KOPT-K1 (cell line): ENCODE measurements around the gene MVD.
"Not testable (repeated sequence)": the region's sequence is repeated elsewhere in the genome, so short reads cannot be mapped to it uniquely, and the experiment has no call there.

Experiments used
- H3K27ac ChIP-seq: fragments of 200-600 bp; sonication (generic); 2 replicates; pipeline ENCODE4 v1.5.1; 2016; ENCODE audit warnings: antibody characterized with exemption, mild to moderate bottlenecking, low read depth, low read length; ENCODE audit not compliant: poor library complexity, severe bottlenecking
- H3K36me3 ChIP-seq: fragments of 200-600 bp; sonication (generic); 2 replicates; pipeline ENCODE4 v1.5.1; 2017; ENCODE audit warnings: antibody characterized with exemption, mild to moderate bottlenecking, low read length, moderate library complexity; ENCODE audit not compliant: insufficient read depth
- H3K9me3 ChIP-seq: fragments of 200-600 bp; sonication (generic); 2 replicates; pipeline ENCODE4 v1.5.1; 2017; ENCODE audit warnings: antibody characterized with exemption, low read length, mild to moderate bottlenecking; ENCODE audit not compliant: insufficient read depth, poor library complexity, severe bottlenecking

Gene MVD

DNA sequence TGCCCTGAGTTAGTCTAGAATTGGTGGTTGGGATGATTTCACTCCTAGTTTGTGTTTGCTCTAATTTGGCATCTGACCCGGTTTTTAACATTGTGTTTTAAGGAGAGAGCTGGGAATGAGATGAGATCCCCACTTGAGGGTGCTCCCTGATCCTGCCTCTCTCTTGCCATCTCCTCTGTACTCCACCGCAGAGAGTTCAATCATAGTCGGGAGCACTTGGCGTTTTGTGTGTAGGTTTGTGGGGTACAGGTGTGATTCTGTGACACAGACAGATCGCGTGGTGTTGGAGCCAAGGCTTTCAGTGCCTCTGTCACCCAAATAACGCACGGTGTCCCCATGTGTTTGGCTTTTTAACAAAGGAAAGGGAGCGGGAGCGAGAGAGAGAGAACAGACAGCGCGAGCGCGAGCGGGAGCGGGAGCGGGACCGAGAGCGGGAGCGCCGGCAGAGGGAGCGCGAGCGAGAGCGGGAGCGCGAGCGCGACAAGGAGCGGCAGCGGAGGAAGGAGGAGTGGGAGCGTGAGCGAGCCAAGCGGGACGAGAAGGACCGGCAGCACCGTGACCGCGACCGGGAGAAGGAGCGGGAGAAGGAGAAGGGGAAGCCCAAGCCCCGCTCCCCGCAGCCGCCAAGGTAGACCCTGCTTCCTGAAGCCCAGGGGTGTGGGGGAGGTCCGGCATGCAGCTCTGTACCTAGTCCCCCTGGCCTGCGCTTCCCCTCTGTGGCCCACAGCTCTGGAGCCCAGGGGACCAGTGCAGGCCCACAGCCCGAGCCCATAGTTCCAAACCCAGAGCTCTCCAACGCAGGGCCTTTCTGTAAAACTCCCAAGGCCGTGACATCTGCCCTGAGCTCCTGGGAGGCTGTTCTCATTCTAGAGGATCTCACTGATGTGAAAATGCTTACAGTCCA, 51.7 kb downstream of the MVD start:
- Histone ChIP-seq H3K9me3 (no peaks in the 10 kb centered on the region), H3K27ac (no peak overlapping the region), H3K36me3 (peaks cover 98% of the 10 kb centered on the region)

DNA sequence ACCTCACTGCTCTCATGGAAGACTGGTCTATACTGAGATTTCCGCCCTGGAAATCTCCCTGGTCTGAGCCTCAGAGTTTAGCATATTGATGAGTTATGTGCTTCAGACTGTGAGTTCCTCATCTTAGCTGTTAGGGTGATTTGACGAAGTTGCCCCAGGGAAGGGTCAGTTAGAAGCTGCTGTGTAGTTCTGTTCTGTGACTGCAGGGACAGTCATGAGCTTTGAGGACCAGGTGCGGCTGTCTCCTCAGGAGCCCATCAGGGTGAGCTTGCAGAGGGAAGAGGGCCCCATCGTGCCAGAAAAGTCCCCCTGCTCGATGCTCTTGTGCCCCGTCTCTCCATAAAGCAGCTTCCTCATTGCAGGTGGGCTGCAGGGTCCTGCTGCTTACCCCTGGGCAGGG, 52.8 kb downstream of the MVD start:
- peaks cover 98% of the 10 kb centered on the region for H3K36me3 ChIP-seq

DNA sequence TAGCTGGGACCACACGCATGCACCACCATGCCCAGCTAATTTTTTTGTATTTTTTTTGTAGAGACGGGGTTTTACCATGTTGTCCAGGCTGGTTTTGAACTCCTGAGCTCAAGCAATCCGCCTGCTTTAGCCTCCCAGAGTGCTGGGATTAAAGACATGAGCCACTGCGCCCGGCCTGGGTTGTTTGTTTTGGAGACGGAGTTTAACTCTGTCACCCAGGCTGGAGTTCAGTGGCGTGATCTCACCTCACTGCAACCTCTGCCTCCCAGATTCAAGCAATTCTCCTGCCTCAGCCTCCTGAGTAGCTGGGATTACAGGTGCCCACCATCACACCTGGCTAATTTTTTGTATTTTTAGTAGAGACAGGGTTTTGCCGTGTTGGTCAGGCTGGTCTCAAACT, 53.5 kb downstream of the MVD start:
- not testable (repeated sequence) for H3K27ac ChIP-seq, H3K9me3 ChIP-seq
- H3K36me3 ChIP-seq: peaks cover 98% of the 10 kb centered on the region

More for the DNA sequence above, 52.8 kb downstream of the MVD start:
- Histone ChIP-seq H3K27ac (no peak overlapping the region), H3K9me3 (no peaks in the 10 kb centered on the region)

DNA sequence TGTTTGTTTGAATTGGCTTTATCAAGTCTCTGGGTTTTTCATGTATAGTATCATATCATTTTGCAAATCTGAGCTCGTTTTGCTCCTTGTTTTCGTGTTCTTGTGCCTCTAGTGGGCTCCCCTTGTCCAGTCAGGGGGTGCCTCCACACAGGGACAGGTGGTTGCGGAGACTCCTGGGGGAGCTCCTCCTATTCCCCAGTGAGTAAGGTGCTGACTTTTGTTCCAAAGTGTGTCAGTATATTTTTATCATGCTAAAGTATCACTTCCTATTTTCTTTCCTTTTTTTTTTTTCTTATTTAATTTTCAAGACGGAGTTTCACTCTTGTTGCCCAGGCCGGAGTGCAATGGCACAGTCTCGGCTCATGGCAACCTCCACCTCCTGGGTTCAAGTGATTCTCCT, 54.8 kb downstream of the MVD start:
- H3K36me3 ChIP-seq: peaks cover 96% of the 10 kb centered on the region
- no peaks in the 10 kb centered on the region for H3K9me3 ChIP-seq
- no peak overlapping the region for H3K27ac ChIP-seq

DNA sequence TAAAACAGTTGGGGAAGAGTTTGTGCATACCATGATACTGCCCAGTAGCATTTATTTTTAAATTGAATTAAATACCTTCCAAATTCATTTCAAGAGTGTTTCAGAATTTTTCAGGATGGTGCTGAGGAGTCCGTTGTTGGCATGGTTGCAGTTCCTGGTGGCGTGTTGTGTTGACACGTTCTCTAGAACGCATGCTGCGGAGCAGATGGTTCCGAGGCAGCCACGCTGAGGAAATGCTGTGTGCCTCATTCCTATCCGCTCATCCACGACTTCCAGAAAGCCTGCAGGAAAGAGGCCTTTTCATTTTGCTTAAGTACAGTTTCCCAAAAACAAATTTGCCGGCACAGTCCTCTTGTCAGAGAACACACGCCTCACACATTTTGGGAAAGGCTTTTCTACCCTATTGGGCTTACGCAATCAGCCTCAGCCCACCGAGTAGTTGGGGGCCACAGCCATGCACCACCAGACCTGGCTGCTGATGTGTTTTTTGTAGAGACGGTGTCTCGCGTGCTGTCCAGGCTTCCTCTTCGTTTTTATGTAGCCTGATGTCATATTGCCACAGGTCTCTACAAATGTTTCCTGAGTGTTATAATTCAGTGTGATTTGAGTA, 56.6 kb downstream of the MVD start:
- peaks cover 98% of the 10 kb centered on the region for H3K36me3 ChIP-seq
- no peak overlapping the region for H3K27ac ChIP-seq
- no peaks in the 10 kb centered on the region for H3K9me3 ChIP-seq

DNA sequence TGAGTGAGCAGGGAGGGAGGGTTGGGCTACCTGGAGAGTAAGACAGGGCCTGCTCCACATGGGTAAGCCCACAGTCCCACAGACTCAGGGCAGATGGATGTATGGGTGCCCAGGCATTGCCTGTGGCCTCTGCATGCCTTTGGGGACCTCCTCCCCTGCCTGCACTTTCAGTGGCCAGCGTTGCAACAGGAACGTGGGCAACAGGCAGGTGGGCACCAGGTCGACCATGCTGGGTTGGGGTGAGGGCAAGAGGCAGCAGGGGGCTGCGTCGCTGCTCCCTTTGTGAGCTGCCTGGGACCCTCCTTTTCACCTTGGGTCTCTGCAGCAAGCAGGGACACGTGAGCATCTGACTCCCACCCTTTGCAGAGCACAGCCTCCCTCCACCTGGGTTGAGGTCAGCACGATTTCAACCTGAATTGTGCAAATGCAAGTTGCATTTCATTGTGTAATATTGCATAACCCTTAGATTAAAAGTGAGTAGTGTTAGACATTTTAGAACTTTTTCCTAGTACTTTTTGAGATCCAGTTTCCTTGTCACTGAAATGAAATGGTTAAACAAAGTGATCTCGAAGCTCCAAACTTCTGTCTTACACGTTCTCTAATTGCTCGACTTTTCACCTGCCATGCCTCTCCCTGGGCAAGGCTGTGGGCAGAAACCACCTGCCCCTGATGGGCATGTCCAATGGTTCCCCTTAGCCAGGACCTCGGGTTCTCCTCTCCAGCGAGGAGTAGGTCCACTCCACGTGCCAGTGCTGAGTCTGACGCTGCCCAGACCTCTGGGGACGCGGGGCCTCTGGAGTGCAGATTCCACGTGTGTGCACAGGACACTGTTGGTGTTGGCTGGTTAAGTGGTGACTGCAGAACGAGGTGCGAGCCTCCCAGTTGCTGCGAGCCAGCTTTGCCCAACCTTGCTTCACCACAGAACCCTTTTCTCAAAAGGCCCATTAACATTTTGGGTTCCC, 57.4 kb downstream of the MVD start:
- H3K27ac ChIP-seq: no peak overlapping the region
- H3K36me3 ChIP-seq: peaks cover 98% of the 10 kb centered on the region
- H3K9me3 ChIP-seq: no peaks in the 10 kb centered on the region

DNA sequence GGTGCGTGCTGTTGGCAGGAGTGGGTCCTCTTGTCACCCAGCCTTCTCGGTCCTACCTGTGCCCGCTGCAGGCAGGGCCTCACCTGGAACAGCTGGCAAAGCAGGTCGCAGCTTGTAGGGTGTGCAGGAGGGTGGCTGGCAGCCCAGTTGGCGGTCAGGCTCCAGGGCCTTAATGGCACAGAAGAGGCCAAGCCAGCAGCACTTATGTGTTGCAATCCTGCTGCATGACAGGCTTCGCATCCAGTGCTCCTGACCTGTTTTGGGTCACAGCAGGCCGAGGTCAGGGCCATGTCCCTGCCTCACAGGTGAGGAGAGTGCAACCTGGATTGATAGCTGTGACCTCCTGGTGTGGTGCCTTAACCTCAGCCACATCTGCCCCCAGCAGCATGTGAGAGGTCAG, 60.8 kb downstream of the MVD start:
- Histone ChIP-seq H3K27ac (no peak overlapping the region), H3K36me3 (peaks cover 98% of the 10 kb centered on the region), H3K9me3 (no peaks in the 10 kb centered on the region)
